Right hindlimb (tissue), 1 donor: ENCODE data around the gene LRMDA.
"Not testable (repeated sequence)": the region's sequence is repeated elsewhere in the genome, so short reads cannot be mapped to it uniquely, and the experiment has no call there.

Experiments
- DNase-seq: peaks from one replicate; pipeline ENCODE4 v3.0.0-alpha.2; 2018

The LRMDA gene

GRCh38 chr10:76554478-76554877, 1123.1 kb downstream of the LRMDA start:
- DNase-seq = no peak

- peak; percentile 41 for DNase-seq
Observed at GRCh38 chr10:76555067-76555670, 1123.7 kb downstream of the LRMDA start.

- DNase-seq = no peak
Observed at GRCh38 chr10:76557366-76557765, 1125.9 kb downstream of the LRMDA start.

- no peak for DNase-seq
Observed at GRCh38 chr10:76558586-76558985, 1127.2 kb downstream of the LRMDA start.

GRCh38 chr10:76558996-76559891, 1127.8 kb downstream of the LRMDA start:
- no peak for DNase-seq

- no peak for DNase-seq
Observed at GRCh38 chr10:76559892-76560220, 1128.4 kb downstream of the LRMDA start.

GRCh38 chr10:76560338-76560737, 1128.9 kb downstream of the LRMDA start:
- no peak for DNase-seq

GRCh38 chr10:76563286-76563685, 1131.9 kb downstream of the LRMDA start:
- DNase-seq = no peak

- no peak for DNase-seq
Observed at GRCh38 chr10:76572021-76572420, 1140.6 kb downstream of the LRMDA start.

GRCh38 chr10:76576276-76576962, 1145.0 kb downstream of the LRMDA start:
- no peak for DNase-seq

GRCh38 chr10:76577455-76577854, 1146.0 kb downstream of the LRMDA start:
- no peak for DNase-seq

GRCh38 chr10:76581506-76582256, 1150.3 kb downstream of the LRMDA start:
- no peak for DNase-seq

GRCh38 chr10:76582531-76582930, 1151.1 kb downstream of the LRMDA start:
- no peak for DNase-seq

GRCh38 chr10:76583711-76584161, 1152.3 kb downstream of the LRMDA start:
- DNase-seq = no peak

GRCh38 chr10:76584466-76584865, 1153.0 kb downstream of the LRMDA start:
- not testable (repeated sequence) for DNase-seq
